ENCODE results near the gene SLC38A3.

SLC38A3 gene

GRCh38 chr3:50169232-50169832, 35.7 kb upstream of the SLC38A3 start:
- DNase-seq = no peak

- no peak for DNase-seq
Observed at GRCh38 chr3:50169858-50170257, 35.2 kb upstream of the SLC38A3 start.

DNA sequence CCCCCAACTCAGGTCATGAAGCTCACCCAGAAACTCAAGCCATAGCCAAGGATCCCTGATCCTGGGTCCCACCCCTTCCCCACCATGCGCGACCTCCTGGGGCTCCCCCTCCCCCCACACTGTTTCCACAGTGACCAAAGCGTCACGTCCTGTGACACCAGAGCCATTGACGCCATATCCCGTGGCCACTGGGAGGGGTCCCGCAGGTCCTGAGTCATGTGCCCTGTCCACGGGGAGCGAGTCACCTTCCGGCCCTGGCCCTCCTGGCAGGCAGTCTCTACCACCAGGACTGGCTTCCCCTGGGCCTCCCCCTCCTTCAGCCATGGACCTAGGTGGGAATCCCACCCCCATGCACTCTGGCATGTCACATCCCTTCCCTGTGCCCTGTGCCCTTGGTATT, 34.4 kb upstream of the SLC38A3 start:
- no peak for DNase-seq

DNA sequence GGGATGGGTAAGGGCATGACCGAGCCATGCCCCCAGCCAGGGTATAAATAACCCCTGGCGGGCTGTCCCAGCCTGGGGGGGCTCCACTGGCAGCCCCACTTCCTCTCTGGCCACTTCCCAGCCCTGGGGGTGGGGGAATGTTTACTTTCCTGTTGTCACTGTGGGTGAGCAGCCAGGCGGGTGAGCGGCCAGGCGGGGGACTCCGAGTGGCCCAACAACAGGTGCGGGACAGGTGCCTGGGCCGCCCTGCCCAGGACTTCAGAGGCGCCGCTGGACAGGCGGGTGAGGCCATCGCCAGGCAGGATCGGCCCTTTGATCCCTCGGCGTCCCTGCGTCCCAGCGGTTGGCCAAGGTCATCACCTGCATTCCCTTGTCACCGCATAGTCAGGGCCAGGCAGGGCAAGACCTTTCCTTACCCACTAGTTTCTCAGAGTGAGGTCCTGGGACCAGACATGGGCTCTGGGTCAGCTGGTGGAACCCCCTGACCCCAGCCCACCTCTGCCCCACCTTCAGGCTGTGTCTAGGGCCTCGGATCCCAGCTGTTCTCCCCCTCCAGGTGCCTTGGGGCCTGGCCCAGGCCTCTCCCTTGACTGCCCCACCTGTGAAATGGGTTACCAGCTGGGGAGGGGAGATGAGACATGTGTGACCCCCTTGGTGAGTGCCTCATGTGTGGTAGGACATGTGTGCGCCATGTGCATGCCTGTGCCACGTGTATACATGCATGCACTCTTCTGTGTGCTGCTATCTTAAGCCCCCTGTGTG, 33.4 kb upstream of the SLC38A3 start:
- no peak for DNase-seq

GRCh38 chr3:50172626-50173220, 32.3 kb upstream of the SLC38A3 start:
- DNase-seq = no peak

- no peak for DNase-seq
Observed at GRCh38 chr3:50173685-50174516, 31.2 kb upstream of the SLC38A3 start.

DNA sequence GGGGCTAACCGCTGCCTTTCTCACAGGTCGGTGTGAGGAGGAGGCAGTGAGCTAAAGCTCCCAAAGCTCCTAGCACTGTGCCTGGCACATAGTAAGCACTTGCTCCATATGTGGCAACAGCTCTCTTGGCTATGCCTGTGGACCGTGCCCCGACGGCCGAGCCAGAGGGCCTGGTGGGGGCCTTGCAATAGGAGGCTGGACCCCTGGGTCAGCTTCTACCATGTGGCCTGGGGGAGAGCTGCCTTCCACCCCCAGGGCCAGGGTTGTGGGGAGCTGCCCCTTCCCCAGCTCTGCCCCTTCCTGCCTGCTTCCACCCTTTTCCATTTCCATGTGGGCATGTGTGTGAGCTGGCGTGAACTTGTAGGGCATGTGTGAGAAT, 30.6 kb upstream of the SLC38A3 start:
- no peak for DNase-seq

GRCh38 chr3:50174947-50175524, 30.0 kb upstream of the SLC38A3 start:
- no peak for DNase-seq

DNA sequence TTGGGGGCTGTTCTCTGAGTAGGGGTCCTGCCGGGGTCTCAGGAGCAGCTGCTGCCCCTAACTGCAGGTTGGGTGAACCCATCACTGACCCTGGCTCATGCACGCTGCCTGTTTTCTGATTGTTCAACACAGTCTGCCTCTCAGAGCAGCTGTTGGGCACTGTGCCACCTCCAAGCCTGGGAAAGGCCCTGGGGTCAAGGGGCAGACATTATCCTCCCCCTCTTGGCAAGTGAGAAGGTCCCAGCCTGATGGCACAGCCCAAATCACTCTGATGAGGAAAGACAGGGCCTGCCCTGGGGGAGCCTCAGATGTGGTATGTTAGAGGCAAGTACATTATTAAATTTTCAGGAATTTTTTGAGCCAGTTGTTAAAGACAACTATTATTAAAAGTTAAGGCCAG, 27.7 kb upstream of the SLC38A3 start:
- no peak for DNase-seq

- DNase-seq = no peak
Observed at GRCh38 chr3:50179710-50180109, 25.4 kb upstream of the SLC38A3 start.

- DNase-seq = no peak
Observed at GRCh38 chr3:50181985-50182384, 23.1 kb upstream of the SLC38A3 start.

- DNase-seq = no peak
Observed at GRCh38 chr3:50182533-50183099, 22.5 kb upstream of the SLC38A3 start.

DNA sequence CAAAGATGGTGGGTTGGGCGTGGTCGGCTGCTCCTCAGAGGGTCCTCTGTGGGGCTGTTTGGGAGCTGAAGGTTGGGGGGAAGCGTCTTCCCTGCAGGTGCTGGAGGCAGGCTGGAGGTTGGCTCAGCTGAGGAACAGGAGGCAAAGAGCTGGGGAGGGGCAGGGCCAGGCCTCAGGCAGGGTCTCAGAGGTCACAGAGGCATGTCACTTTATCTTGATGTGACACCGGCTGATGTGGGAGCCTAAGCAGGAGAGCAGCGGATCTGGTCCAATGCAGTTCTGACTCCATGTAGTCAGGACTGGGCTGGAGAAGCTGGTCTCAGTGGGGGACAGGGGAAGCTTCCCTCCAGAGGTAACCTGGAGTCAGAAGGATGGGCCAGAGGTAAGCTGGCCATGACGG, 21.3 kb upstream of the SLC38A3 start:
- no peak for DNase-seq

DNA sequence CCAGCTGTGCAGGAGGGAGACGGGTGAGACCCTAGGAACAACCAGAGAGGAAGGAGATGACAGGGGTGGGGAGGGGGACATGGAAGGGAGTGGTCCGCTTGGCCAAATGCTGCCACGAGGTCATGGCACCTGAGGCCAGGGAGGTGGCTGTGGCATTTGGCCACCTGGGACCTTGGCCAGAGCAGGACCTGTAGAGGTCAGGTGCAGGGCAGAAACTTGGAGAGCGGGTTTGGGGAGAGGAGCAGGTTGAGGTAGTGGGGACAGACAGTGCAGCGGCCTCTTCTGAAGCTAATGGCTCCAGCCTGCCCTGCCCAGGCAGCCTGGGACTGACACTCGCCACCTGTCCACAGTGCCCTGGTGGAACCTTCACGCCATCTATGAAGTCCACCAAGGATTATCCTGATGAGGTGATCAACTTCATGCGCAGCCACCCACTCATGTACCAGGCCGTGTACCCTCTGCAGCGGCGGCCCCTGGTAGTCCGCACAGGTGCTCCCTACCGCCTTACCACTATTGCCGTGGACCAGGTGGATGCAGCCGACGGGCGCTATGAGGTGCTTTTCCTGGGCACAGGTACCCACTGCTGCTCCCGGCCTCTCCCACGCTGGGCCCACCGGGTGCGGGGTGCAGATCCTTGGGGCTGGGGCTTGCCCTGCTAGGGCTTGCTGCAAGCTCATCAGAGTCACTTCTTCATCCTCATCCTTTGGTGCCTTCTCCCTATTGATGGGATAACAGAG, 20.7 kb upstream of the SLC38A3 start:
- no peak for DNase-seq

GRCh38 chr3:50185230-50185629, 19.8 kb upstream of the SLC38A3 start:
- no peak for DNase-seq

GRCh38 chr3:50186096-50186495, 19.0 kb upstream of the SLC38A3 start:
- no peak for DNase-seq

DNA sequence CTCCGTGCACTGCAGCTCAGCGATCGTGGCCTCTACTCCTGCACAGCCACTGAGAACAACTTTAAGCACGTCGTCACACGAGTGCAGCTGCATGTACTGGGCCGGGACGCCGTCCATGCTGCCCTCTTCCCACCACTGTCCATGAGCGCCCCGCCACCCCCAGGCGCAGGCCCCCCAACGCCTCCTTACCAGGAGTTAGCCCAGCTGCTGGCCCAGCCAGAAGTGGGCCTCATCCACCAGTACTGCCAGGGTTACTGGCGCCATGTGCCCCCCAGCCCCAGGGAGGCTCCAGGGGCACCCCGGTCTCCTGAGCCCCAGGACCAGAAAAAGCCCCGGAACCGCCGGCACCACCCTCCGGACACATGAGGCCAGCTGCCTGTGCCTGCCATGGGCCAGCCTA, 17.3 kb upstream of the SLC38A3 start:
- DNase-seq = no peak

DNA sequence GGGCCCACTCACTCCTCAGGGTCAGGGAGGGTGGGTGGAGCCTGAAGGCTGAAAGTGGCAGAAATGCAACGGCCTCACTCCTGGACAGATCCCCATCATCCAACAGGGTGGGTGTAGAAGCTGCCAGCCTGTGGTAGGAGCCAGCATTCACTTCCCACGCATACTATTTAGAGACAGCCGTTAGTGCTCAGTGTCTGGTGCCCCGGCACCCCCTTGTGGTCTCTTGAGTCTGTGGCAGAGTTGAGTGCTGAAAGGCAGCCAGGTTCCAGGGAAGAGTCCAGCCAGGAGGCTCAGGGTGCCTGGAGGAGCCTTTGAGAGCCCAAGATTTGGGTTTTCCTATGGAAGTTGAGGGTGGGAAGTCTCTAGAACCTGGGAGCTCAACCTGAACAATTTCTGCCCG, 15.8 kb upstream of the SLC38A3 start:
- peak; percentile 40 for DNase-seq

DNA sequence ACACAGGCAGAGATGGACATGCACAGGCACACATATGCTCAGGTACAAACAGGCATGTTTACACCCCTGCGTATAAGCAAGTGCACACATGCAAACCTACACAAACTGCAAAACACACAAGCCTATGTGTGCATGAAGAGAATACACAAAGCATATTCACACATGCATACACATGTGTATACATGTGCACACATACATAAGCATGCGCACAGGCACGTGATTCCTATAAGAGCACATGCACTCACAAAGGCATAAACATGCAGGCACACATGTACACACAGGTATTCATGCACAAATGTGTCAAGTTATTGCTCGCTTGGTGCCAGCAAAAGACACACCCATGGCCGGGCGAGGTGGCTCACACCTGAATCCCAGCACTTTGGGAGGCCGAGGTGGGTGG, 15.1 kb upstream of the SLC38A3 start:
- DNase-seq = no peak

GRCh38 chr3:50190936-50191660, 14.0 kb upstream of the SLC38A3 start, which contains the start of gene GNAT1:
TSS of gene GNAT1 (plus strand) at chr3:50191610. CDS start at chr3:50191726, 116 bp downstream.
- DNase-seq = no peak

GRCh38 chr3:50192124-50192523, 12.9 kb upstream of the SLC38A3 start:
- DNase-seq = no peak
